Left ventricle myocardium superior (tissue), 1 donor: ENCODE results near the gene EVI5. TPM values are rescaled to one million over a fixed set of nuclear protein-coding genes. Genes with fewer than 3 reads are reported as not detected.

Experiments
- ATAC-seq: fragments of 200-7000 bp; cut with Tn5 transposase; one replicate; pipeline ENCODE4 v1.9.1; 2020; ENCODE audit warnings: mild to moderate bottlenecking, moderate library complexity
- DNase-seq: peaks from one replicate; pipeline ENCODE4 v3.0.0-alpha.2; 2020
- intact Hi-C: fragments of 100-400 bp; cut with micrococcal nuclease; formaldehyde crosslinking; loops from one replicate; pipeline ENCODE4 v1.11.0; 2022
- long read RNA-seq: library from polyadenylated mRNA; unstranded; transcript quantifications from one replicate; pipeline ENCODE4 v2.0.0, GENCODE V29; 2021
- total RNA-seq: library from RNA; stranded (reverse); fragmentation: NEBNext Ultra II Directional; extraction: Animal tissue kit (Norgen Biotek cat#: 25700); gene quantifications from one replicate; pipeline ENCODE4 v1.2.1, GENCODE V29; 2021
- donor health status: DM: no; HTN: yes; CAD: no; lungs with severe emphysema.

EVI5 gene
- total RNA-seq = 21.2 TPM
- long read RNA-seq, partial matches to known transcripts = 2 of 7 reads
- long read RNA-seq, other reads (novel, unspliced or antisense) = 5 of 7 reads

GRCh38 chr1:92784639-92785500, at the start of gene EVI5:
TSS of gene EVI5 (minus strand) at chr1:92785108. CDS start at chr1:92736546, 48,562 bp downstream.
- peak; percentile 97 for ATAC-seq
- peak; percentile 96 for DNase-seq
- intact Hi-C loops = no loop called here

- intact Hi-C loops = no loop called here
- DNase-seq (no peak), ATAC-seq (no peak)
Observed at GRCh38 chr1:92834617-92835016, 49.7 kb upstream of the EVI5 start.

- ATAC-seq (no peak), DNase-seq (no peak)
- intact Hi-C loops = no loop called here
Observed at GRCh38 chr1:92833840-92834239, 48.9 kb upstream of the EVI5 start.

GRCh38 chr1:92832537-92833114, 47.7 kb upstream of the EVI5 start:
- intact Hi-C loops = no loop called here
- no peak for DNase-seq

GRCh38 chr1:92831762-92832536, 47.0 kb upstream of the EVI5 start, which contains the start of gene RPL5:
TSS of gene RPL5 (plus strand) at chr1:92832040. CDS start at chr1:92832115, 75 bp downstream.
- peak; percentile 98 for DNase-seq
- intact Hi-C loops = no loop called here
- ATAC-seq = peak; percentile 98

More at GRCh38 chr1:92832537-92833114, 47.7 kb upstream of the EVI5 start:
- ATAC-seq = peak; percentile 41

GRCh38 chr1:92831368-92831761, 46.5 kb upstream of the EVI5 start:
- intact Hi-C loops = no loop called here
- no peak for ATAC-seq
- no peak for DNase-seq

- intact Hi-C loops = no loop called here
- ATAC-seq = no peak
- no peak for DNase-seq
Observed at GRCh38 chr1:92826792-92827191, 41.9 kb upstream of the EVI5 start.

- no peak for DNase-seq
- intact Hi-C loops = no loop called here
- ATAC-seq = no peak
Observed at GRCh38 chr1:92822879-92823278, 38.0 kb upstream of the EVI5 start.

- no peak for ATAC-seq
- intact Hi-C loops = no loop called here
- no peak for DNase-seq
Observed at GRCh38 chr1:92820551-92820950, 35.6 kb upstream of the EVI5 start.

GRCh38 chr1:92820024-92820423, 35.1 kb upstream of the EVI5 start:
- ATAC-seq (no peak), DNase-seq (no peak)
- intact Hi-C loops = no loop called here

GRCh38 chr1:92817986-92818764, 33.3 kb upstream of the EVI5 start:
- intact Hi-C loops = no loop called here
- ATAC-seq (peak; percentile 55), DNase-seq (no peak)

- no peak for DNase-seq
- intact Hi-C loops = no loop called here
- no peak for ATAC-seq
Observed at GRCh38 chr1:92817137-92817697, 32.3 kb upstream of the EVI5 start.

GRCh38 chr1:92816732-92817131, 31.8 kb upstream of the EVI5 start:
- DNase-seq (no peak), ATAC-seq (no peak)
- intact Hi-C loops = no loop called here

GRCh38 chr1:92808381-92808780, 23.5 kb upstream of the EVI5 start:
- intact Hi-C loops = no loop called here
- DNase-seq (no peak), ATAC-seq (no peak)

GRCh38 chr1:92805216-92805615, 20.3 kb upstream of the EVI5 start:
- DNase-seq (no peak), ATAC-seq (no peak)
- intact Hi-C loops = no loop called here

- ATAC-seq = peak; percentile 97
- DNase-seq = peak; percentile 74
Observed at GRCh38 chr1:92804721-92805201, 19.9 kb upstream of the EVI5 start.

GRCh38 chr1:92803140-92803887, 18.4 kb upstream of the EVI5 start:
- no peak for ATAC-seq
- DNase-seq = no peak
- intact Hi-C loops = no loop called here

More at GRCh38 chr1:92804721-92805201, 19.9 kb upstream of the EVI5 start:
- intact Hi-C loops = no loop called here

GRCh38 chr1:92797961-92798360, 13.1 kb upstream of the EVI5 start:
- ATAC-seq = no peak
- no peak for DNase-seq
- intact Hi-C loops = no loop called here
